ENCODE data around the gene TSEN2. TPM values are rescaled to one million over a fixed set of nuclear protein-coding genes. Genes with fewer than 3 reads are reported as not detected.

The TSEN2 gene
- total RNA-seq, 1 donor from 2014 or later = 21.3 TPM

DNA sequence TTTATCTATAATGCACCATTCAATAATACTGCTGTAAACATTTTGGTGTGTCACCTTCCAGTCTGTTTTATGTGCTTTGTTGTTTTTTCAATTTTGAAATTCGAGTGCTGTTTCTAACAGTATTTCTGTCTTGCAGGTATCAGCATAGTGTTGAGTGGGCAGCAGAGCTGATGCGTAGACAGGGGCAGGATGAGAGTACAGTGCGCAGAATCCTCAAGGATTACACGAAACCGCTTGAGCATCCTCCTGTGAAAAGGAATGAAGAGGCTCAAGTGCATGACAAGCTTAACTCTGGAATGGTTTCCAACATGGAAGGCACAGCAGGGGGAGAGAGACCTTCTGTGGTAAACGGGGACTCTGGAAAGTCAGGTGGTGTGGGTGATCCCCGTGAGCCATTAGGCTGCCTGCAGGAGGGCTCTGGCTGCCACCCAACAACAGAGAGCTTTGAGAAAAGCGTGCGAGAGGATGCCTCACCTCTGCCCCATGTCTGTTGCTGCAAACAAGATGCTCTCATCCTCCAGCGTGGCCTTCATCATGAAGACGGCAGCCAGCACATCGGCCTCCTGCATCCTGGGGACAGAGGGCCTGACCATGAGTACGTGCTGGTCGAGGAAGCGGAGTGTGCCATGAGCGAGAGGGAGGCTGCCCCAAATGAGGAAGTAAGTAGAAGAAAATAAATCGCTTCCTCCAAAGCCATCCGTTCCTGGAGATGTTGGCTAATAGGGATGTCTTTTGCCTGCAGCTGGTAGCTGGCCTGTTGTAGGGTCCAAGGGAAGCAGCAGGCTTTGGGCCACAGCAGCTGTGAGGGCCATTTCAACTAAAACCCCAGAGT, 19.1 kb downstream of the TSEN2 start:
- Histone ChIP-seq H3K4me2 (no peak overlapping the region), H3K9ac (no peak overlapping the region), H3K36me3 (peaks cover 4% of the 10 kb centered on the region), H2AFZ (replicated peaks) (no peak overlapping the region), H3K4me1 (no peaks in the 10 kb centered on the region), H3K79me2 (ENCODE audit: low read depth) (no peaks in the 10 kb centered on the region), H3K4me3 (no peak overlapping the region), H4K20me1 (ENCODE audit: low read depth) (no peaks in the 10 kb centered on the region), H3K9me3 (ENCODE audit: low read depth) (no peaks in the 10 kb centered on the region), H3K27ac (no peak overlapping the region), H3K27me3 (no peaks in the 10 kb centered on the region), H3F3A (ENCODE audit: low read depth) (no peaks in the 10 kb centered on the region)
- no peak for DNase-seq (ENCODE audit: low spot score)
- no peaks in the 10 kb centered on the region for H3K9me3 Mint-ChIP-seq
- H3K36me3 Mint-ChIP-seq = peaks cover 37% of the 10 kb centered on the region
- H3K4me3 Mint-ChIP-seq = no peak overlapping the region
- no peak overlapping the region for H3K27ac Mint-ChIP-seq
- peaks cover 2% of the 10 kb centered on the region for H3K27me3 Mint-ChIP-seq (ENCODE audit: insufficient read depth, low read depth)
- no peak for TF ChIP-seq EZH2 (IDR thresholded peaks at IDR 0.05)
- TF ChIP-seq, protein P1, sequence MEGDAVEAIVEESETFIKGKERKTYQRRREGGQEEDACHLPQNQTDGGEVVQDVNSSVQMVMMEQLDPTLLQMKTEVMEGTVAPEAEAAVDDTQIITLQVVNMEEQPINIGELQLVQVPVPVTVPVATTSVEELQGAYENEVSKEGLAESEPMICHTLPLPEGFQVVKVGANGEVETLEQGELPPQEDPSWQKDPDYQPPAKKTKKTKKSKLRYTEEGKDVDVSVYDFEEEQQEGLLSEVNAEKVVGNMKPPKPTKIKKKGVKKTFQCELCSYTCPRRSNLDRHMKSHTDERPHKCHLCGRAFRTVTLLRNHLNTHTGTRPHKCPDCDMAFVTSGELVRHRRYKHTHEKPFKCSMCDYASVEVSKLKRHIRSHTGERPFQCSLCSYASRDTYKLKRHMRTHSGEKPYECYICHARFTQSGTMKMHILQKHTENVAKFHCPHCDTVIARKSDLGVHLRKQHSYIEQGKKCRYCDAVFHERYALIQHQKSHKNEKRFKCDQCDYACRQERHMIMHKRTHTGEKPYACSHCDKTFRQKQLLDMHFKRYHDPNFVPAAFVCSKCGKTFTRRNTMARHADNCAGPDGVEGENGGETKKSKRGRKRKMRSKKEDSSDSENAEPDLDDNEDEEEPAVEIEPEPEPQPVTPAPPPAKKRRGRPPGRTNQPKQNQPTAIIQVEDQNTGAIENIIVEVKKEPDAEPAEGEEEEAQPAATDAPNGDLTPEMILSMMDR (IDR thresholded peaks at IDR 0.05) = no peak
- TF ChIP-seq EZH2phosphoT487 (IDR thresholded peaks at IDR 0.05) = no peak
- peaks cover 7% of the 10 kb centered on the region for H3K4me1 Mint-ChIP-seq

DNA sequence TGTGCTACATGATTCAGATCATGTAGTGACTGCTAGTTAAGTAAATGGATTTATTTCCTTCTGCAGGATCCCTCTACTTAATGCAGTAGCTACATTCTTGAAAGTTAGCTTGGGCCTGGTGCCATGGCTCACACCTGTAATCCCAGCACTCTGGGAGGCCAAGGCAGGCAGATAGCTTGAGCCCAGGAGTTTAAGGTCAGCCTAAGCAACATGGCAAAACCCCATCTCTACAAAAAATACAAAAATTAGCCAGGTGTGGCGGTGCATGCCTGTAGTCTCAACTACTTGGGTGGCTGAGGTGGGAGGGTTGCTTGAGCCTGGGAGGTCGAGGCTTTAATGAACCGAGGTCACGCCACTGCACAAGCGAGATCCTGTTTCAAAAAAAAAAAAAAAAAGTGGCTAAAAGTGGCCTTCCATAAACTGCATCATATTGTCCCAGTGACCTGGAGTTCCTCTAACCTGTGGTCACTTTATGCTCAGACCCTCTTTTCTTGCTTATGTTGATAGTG, 22.0 kb downstream of the TSEN2 start:
- no peak for TF ChIP-seq EZH2phosphoT487 (IDR thresholded peaks at IDR 0.05)
- TF ChIP-seq, protein P1 (IDR thresholded peaks at IDR 0.05) = no peak
- H3K36me3 ChIP-seq = peaks cover 4% of the 10 kb centered on the region
- Mint-ChIP-seq H3K36me3 (peaks cover 32% of the 10 kb centered on the region), H3K9me3 (no peaks in the 10 kb centered on the region), H3K27ac (no peak overlapping the region), H3K4me1 (peaks cover 10% of the 10 kb centered on the region), H3K27me3 (ENCODE audit: insufficient read depth, low read depth) (peaks cover 2% of the 10 kb centered on the region), H3K4me3 (no peak overlapping the region)
- H3F3A ChIP-seq (ENCODE audit: low read depth) = no peaks in the 10 kb centered on the region
- H3K4me3 ChIP-seq = no peak overlapping the region
- H2AFZ ChIP-seq (replicated peaks) = no peak overlapping the region
- no peaks in the 10 kb centered on the region for H3K79me2 ChIP-seq (ENCODE audit: low read depth)
- no peak overlapping the region for H3K27ac ChIP-seq
- H3K9ac ChIP-seq = no peak overlapping the region
- H3K27me3 ChIP-seq = no peaks in the 10 kb centered on the region
- H3K4me2 ChIP-seq = no peak overlapping the region
- peaks cover 20% of the 10 kb centered on the region for H3K4me1 ChIP-seq
- peaks cover 8% of the 10 kb centered on the region for H4K20me1 ChIP-seq (ENCODE audit: low read depth)
- DNase-seq (ENCODE audit: low spot score) = no peak
- H3K9me3 ChIP-seq (ENCODE audit: low read depth) = no peaks in the 10 kb centered on the region

DNA sequence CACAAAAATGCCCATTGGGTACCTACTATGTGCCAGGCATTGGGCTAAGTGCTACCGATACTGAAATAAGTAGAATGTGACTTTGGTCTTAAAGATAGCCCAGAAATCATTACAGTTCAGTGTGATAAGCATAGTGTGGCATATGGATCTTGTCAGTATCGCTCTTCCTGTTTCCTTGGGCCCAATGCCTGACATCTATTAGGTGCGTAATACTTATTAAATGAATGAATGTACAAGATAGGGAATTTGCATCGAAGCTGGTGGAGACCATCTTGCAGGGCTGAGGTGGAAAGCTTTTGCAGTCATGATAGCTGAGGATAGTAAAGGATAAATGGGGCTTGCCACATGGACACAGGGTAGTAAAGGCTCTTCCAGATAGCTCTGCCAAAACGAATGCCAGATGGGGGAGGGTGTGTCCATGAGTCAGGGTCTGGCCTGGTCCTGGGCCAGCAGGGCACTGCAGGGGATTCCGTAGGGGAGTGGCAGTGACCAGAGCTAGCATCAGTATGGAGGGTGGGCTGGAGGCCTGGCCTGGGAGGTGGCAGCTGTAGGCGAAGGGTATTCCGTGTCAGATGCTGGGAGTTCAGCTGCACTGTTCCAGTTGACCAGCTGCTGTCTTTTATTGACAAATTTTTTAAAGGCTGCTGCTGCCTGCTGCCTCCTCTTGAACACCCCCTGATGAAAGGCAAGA, 23.5 kb downstream of the TSEN2 start:
- peaks cover 20% of the 10 kb centered on the region for H3K4me1 ChIP-seq
- no peaks in the 10 kb centered on the region for H3K27me3 ChIP-seq
- Mint-ChIP-seq H3K9me3 (no peaks in the 10 kb centered on the region), H3K4me1 (peaks cover 10% of the 10 kb centered on the region), H3K27ac (no peak overlapping the region), H3K36me3 (peaks cover 26% of the 10 kb centered on the region), H3K27me3 (ENCODE audit: insufficient read depth, low read depth) (peaks cover 2% of the 10 kb centered on the region), H3K4me3 (no peak overlapping the region)
- peaks cover 4% of the 10 kb centered on the region for H3K36me3 ChIP-seq
- no peak overlapping the region for H3K4me3 ChIP-seq
- H3F3A ChIP-seq (ENCODE audit: low read depth) = no peaks in the 10 kb centered on the region
- H2AFZ ChIP-seq (replicated peaks) = no peak overlapping the region
- TF ChIP-seq EZH2 (IDR thresholded peaks at IDR 0.05) (no peak), EZH2phosphoT487 (IDR thresholded peaks at IDR 0.05) (no peak)
- TF ChIP-seq, protein P1 (IDR thresholded peaks at IDR 0.05) = no peak
- H3K27ac ChIP-seq = no peak overlapping the region
- H3K79me2 ChIP-seq (ENCODE audit: low read depth) = no peaks in the 10 kb centered on the region
- peaks cover 8% of the 10 kb centered on the region for H4K20me1 ChIP-seq (ENCODE audit: low read depth)
- no peaks in the 10 kb centered on the region for H3K9me3 ChIP-seq (ENCODE audit: low read depth)
- H3K9ac ChIP-seq = no peak overlapping the region
- no peak for DNase-seq (ENCODE audit: low spot score)
- no peak overlapping the region for H3K4me2 ChIP-seq
